Measurements from ENCODE around the gene RASL11B. TPM values are rescaled to one million over a fixed set of nuclear protein-coding genes. Genes with fewer than 3 reads are reported as not detected.

RASL11B gene
- total RNA-seq, 6 donors from 2014 or later, result 0.30 to 2.1 (median 1.6) TPM; not detected in 3

DNA sequence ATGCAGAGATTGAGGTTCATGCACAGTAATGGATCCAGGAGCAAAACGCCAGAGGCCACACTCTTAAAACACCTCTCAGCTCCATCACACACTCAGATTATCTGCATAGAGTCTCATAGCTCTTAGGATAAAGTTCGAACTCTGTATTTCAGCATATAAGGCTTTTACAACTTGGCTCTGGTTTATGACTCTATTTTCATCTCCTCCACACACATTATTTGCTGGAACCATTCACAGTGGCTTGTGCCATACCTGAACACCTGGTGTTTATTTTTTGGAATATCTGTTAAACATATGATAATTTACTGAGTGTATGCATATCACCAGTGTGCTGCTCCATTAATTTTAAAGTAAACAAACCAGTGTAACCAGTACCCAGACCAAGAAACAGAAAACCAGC, 27.2 kb downstream of the RASL11B start:
- WGBS, 2 donors, result 91 to 92% methylated on average over 2 of the region's 2 CpGs
- H3K27ac ChIP-seq, result no peak overlapping the region
- no peaks in the 10 kb centered on the region for H3K4me1 ChIP-seq
- no peaks in the 10 kb centered on the region for H3K27me3 ChIP-seq
- no peaks in the 10 kb centered on the region for H3K36me3 ChIP-seq
- no peaks in the 10 kb centered on the region for H3K9me3 ChIP-seq
- DNase-seq (no peak), ATAC-seq (ENCODE audit: low FRiP score in 2 of 2) (no peak)
- no peak overlapping the region for H3K4me3 ChIP-seq
- TF ChIP-seq POLR2A (IDR thresholded peaks at IDR 0.05) (no peak), EP300 (IDR thresholded peaks at IDR 0.05) (no peak), CTCF (IDR thresholded peaks at IDR 0.05) (no peak), POLR2AphosphoS5 (IDR thresholded peaks at IDR 0.05) (no peak)

- WGBS, 2 donors, result 80 to 90% methylated on average over 2 of the region's 2 CpGs
- Histone ChIP-seq H3K27me3 (no peaks in the 10 kb centered on the region), H3K27ac (no peak overlapping the region), H3K36me3 (no peaks in the 10 kb centered on the region), H3K4me3 (no peak overlapping the region), H3K9me3 (no peaks in the 10 kb centered on the region), H3K4me1 (no peaks in the 10 kb centered on the region)
- DNase-seq (no peak), ATAC-seq (ENCODE audit: low FRiP score in 2 of 2) (no peak)
- TF ChIP-seq CTCF (IDR thresholded peaks at IDR 0.05), result no peak
- TF ChIP-seq POLR2AphosphoS5 (IDR thresholded peaks at IDR 0.05), result no peak
- TF ChIP-seq POLR2A (IDR thresholded peaks at IDR 0.05), result no peak
- TF ChIP-seq EP300 (IDR thresholded peaks at IDR 0.05), result no peak
Measured at GRCh38 chr4:52889778-52890520, 27.8 kb downstream of the RASL11B start.

DNA sequence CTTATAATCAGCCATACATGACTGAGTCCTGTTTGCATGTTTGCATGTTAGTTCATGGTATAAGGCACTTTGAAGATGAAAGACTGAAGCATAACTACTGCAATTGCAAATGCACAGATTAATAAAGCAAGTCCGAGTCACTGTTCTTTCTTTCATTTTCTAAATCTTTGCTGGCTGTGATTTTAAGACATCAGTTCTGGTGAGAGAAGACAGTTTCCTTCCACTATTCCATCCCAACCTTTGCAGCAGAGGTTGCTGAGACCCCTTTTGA, 28.3 kb downstream of the RASL11B start:
- DNase-seq (no peak), ATAC-seq (ENCODE audit: low FRiP score in 2 of 2) (no peak)
- H3K27ac ChIP-seq, result no peak overlapping the region
- H3K36me3 ChIP-seq, result no peaks in the 10 kb centered on the region
- H3K4me1 ChIP-seq, result no peaks in the 10 kb centered on the region
- TF ChIP-seq POLR2A (IDR thresholded peaks at IDR 0.05) (no peak), CTCF (IDR thresholded peaks at IDR 0.05) (no peak), EP300 (IDR thresholded peaks at IDR 0.05) (no peak), POLR2AphosphoS5 (IDR thresholded peaks at IDR 0.05) (no peak)
- H3K27me3 ChIP-seq, result no peaks in the 10 kb centered on the region
- no peaks in the 10 kb centered on the region for H3K9me3 ChIP-seq
- 93 to 96% methylated on average over 1 of the region's 1 CpG for WGBS, 2 donors
- no peak overlapping the region for H3K4me3 ChIP-seq

DNA sequence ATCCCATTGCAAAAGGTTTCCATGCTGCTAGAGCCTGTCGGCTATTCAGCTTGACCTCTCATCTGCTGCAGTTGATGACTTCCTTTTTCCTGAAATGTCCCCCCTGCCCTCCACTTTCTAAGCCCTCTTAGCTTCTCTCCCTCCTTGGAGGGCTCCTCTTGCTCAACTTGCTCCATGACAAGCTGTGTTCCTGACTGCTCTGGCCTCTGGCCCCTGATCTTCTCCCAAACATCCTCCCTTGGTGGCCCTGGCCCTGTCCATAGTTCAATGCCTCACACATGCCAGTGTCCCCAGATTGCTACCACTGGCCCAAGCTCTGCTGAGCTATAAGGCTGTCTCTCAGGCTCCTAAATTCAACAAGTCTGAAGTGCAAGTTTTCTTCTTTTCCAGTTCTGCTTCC, 29.6 kb downstream of the RASL11B start:
- DNase-seq, result no peak
- Histone ChIP-seq H3K36me3 (no peaks in the 10 kb centered on the region), H3K9me3 (no peaks in the 10 kb centered on the region), H3K27ac (no peak overlapping the region), H3K4me3 (no peak overlapping the region), H3K4me1 (no peaks in the 10 kb centered on the region), H3K27me3 (no peaks in the 10 kb centered on the region)
- WGBS, 2 donors, result 71 to 91% methylated on average over 1 of the region's 1 CpG
- TF ChIP-seq EP300 (IDR thresholded peaks at IDR 0.05) (no peak), CTCF (IDR thresholded peaks at IDR 0.05) (no peak), POLR2AphosphoS5 (IDR thresholded peaks at IDR 0.05) (no peak), POLR2A (IDR thresholded peaks at IDR 0.05) (no peak)
- ATAC-seq (ENCODE audit: low FRiP score in 2 of 2), result no peak

DNA sequence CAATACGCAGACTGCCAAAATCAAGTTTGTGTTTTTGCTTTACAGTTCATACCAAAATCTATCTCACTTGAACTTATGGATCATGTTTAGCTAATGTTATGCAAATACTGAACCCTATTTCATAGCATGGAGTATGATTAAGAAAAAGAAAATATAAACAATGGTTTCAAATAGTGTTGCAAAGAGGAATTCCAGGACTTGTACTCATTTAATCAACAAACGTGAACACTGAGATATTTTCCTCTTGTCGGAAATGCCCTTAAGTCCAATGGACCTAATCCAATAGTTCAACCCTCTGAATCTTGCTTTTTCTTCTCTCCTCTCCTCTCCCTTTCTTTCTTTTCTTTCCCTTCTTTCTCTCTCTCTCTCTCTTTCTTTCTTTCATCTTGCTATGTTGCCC, 30.8 kb downstream of the RASL11B start:
- 84 to 85% methylated on average over 3 of the region's 3 CpGs for WGBS, 2 donors
- no peak for ATAC-seq (ENCODE audit: low FRiP score in 2 of 2)
- H3K27me3 ChIP-seq, result no peaks in the 10 kb centered on the region
- H3K4me3 ChIP-seq, result no peak overlapping the region
- H3K36me3 ChIP-seq, result no peaks in the 10 kb centered on the region
- H3K27ac ChIP-seq, result no peak overlapping the region
- no peak for DNase-seq
- H3K4me1 ChIP-seq, result no peaks in the 10 kb centered on the region
- H3K9me3 ChIP-seq, result no peaks in the 10 kb centered on the region
- no peak for TF ChIP-seq POLR2AphosphoS5 (IDR thresholded peaks at IDR 0.05)
- TF ChIP-seq EP300 (IDR thresholded peaks at IDR 0.05), result no peak
- no peak for TF ChIP-seq CTCF (IDR thresholded peaks at IDR 0.05)
- TF ChIP-seq POLR2A (IDR thresholded peaks at IDR 0.05), result no peak
